Liver (tissue), 3 donors: ENCODE results near the gene C2CD4C.

ENCODE experiments used
- EGR1 ChIP-seq, 2 donors: IDR thresholded peaks; 2 replicates each; pipeline ENCODE4 v1.6.1; 2016 to 2018; ENCODE audit warnings: antibody characterized with exemption in 2 of 2, low read depth in 2 of 2
- FOXA1 ChIP-seq: IDR thresholded peaks from 2 replicates; pipeline ENCODE4 v1.6.1; 2016; ENCODE audit warnings: antibody characterized with exemption
- GABPA ChIP-seq, 2 donors: IDR thresholded peaks in 1 of 2; conservative IDR thresholded peaks in 1 of 2; 2 replicates each; pipeline ENCODE4 v1.6.1; 2016; ENCODE audit warnings: antibody characterized with exemption in 2 of 2, mild to moderate bottlenecking in 1 of 2, moderate library complexity in 1 of 2
- HNF4A ChIP-seq, 2 donors: conservative IDR thresholded peaks; 2 replicates each; pipeline ENCODE4 v1.6.1; 2016; ENCODE audit warnings: antibody characterized with exemption in 2 of 2, mild to moderate bottlenecking in 2 of 2
- JUND ChIP-seq, 2 donors: IDR thresholded peaks; 2 replicates each; pipeline ENCODE4 v1.6.1; 2016; ENCODE audit warnings: antibody characterized with exemption in 2 of 2
- RAD21 ChIP-seq, 2 donors: IDR thresholded peaks; 2 replicates each; pipeline ENCODE4 v1.6.1; 2016; ENCODE audit warnings: antibody characterized with exemption in 2 of 2, mild to moderate bottlenecking in 2 of 2
- SP1 ChIP-seq: IDR thresholded peaks from 2 replicates; pipeline ENCODE4 v1.6.1; 2018; ENCODE audit warnings: antibody characterized with exemption, mild to moderate bottlenecking
- TAF1 ChIP-seq: conservative IDR thresholded peaks from 2 replicates; pipeline ENCODE4 v1.6.1; 2016; ENCODE audit warnings: antibody characterized with exemption, mild to moderate bottlenecking
- YY1 ChIP-seq: IDR thresholded peaks from 2 replicates; pipeline ENCODE4 v1.6.1; 2016; ENCODE audit warnings: antibody characterized with exemption, mild to moderate bottlenecking
- TF ChIP-seq, protein P1 (sequence below): fragments of 150-350 bp; IDR thresholded peaks from 2 replicates; pipeline ENCODE4 v1.5.1; 2017; ENCODE audit warnings: improper control_type of control experiment, low read depth, low read length; ENCODE audit not compliant: missing input control
- TF ChIP-seq, protein P2 (sequence below): IDR thresholded peaks from 2 replicates; pipeline ENCODE4 v1.6.1; 2016; ENCODE audit warnings: antibody characterized with exemption
- TF ChIP-seq, protein P3 (sequence below): IDR thresholded peaks from 2 replicates; pipeline ENCODE4 v1.6.1; 2016; ENCODE audit warnings: antibody characterized with exemption, mild to moderate bottlenecking
- donor health status: healthy.
- donor health status: healthy.

DNA sequence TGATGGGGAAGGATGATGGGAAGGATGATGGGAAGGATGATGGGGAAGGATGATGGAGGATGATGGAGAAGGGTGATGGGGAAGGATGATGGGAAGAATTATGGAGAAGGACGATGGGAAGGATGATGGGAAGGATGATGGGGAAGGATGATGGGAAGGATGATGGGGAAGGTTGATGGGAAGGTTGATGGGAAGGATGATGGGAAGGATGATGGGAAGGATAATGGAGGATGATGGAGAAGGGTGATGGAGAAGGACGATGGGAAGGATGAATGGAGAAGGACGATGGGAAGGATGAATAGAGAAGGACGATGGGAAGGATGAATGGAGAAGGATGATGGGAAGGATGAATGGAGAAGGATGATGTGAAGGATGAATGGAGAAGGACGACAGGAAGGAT, 13.5 kb downstream of the C2CD4C start:
- TF ChIP-seq, protein P1, sequence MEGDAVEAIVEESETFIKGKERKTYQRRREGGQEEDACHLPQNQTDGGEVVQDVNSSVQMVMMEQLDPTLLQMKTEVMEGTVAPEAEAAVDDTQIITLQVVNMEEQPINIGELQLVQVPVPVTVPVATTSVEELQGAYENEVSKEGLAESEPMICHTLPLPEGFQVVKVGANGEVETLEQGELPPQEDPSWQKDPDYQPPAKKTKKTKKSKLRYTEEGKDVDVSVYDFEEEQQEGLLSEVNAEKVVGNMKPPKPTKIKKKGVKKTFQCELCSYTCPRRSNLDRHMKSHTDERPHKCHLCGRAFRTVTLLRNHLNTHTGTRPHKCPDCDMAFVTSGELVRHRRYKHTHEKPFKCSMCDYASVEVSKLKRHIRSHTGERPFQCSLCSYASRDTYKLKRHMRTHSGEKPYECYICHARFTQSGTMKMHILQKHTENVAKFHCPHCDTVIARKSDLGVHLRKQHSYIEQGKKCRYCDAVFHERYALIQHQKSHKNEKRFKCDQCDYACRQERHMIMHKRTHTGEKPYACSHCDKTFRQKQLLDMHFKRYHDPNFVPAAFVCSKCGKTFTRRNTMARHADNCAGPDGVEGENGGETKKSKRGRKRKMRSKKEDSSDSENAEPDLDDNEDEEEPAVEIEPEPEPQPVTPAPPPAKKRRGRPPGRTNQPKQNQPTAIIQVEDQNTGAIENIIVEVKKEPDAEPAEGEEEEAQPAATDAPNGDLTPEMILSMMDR: no peak
- TF ChIP-seq HNF4A (conservative IDR thresholded peaks at IDR 0.05) (no peak), RAD21 (IDR thresholded peaks at IDR 0.05) (no peak), YY1 (no peak), FOXA1 (no peak), TAF1 (no peak), JUND (IDR thresholded peaks at IDR 0.05) (no peak), GABPA (IDR thresholded peaks at IDR 0.05 in 1 of 2, conservative IDR thresholded peaks at IDR 0.05 in 1 of 2) (no peak), EGR1 (IDR thresholded peaks at IDR 0.05; ENCODE audit: low read depth in 2 of 2) (no peak), SP1 (no peak)
- TF ChIP-seq, protein P2, sequence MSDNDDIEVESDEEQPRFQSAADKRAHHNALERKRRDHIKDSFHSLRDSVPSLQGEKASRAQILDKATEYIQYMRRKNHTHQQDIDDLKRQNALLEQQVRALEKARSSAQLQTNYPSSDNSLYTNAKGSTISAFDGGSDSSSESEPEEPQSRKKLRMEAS: no peak
- TF ChIP-seq, protein P3, sequence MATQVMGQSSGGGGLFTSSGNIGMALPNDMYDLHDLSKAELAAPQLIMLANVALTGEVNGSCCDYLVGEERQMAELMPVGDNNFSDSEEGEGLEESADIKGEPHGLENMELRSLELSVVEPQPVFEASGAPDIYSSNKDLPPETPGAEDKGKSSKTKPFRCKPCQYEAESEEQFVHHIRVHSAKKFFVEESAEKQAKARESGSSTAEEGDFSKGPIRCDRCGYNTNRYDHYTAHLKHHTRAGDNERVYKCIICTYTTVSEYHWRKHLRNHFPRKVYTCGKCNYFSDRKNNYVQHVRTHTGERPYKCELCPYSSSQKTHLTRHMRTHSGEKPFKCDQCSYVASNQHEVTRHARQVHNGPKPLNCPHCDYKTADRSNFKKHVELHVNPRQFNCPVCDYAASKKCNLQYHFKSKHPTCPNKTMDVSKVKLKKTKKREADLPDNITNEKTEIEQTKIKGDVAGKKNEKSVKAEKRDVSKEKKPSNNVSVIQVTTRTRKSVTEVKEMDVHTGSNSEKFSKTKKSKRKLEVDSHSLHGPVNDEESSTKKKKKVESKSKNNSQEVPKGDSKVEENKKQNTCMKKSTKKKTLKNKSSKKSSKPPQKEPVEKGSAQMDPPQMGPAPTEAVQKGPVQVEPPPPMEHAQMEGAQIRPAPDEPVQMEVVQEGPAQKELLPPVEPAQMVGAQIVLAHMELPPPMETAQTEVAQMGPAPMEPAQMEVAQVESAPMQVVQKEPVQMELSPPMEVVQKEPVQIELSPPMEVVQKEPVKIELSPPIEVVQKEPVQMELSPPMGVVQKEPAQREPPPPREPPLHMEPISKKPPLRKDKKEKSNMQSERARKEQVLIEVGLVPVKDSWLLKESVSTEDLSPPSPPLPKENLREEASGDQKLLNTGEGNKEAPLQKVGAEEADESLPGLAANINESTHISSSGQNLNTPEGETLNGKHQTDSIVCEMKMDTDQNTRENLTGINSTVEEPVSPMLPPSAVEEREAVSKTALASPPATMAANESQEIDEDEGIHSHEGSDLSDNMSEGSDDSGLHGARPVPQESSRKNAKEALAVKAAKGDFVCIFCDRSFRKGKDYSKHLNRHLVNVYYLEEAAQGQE: no peak
